Bone marrow (tissue), 2 donors: Measurements from ENCODE around the gene AFG1L.
"Not testable (repeated sequence)": the region's sequence is repeated elsewhere in the genome, so short reads cannot be mapped to it uniquely, and the experiment has no call there.

Experiments
- DNase-seq, 2 donors: peaks; one replicate each; lab custom pipeline; 2025; lab: John Stamatoyannopoulos, UW

AFG1L gene

DNA sequence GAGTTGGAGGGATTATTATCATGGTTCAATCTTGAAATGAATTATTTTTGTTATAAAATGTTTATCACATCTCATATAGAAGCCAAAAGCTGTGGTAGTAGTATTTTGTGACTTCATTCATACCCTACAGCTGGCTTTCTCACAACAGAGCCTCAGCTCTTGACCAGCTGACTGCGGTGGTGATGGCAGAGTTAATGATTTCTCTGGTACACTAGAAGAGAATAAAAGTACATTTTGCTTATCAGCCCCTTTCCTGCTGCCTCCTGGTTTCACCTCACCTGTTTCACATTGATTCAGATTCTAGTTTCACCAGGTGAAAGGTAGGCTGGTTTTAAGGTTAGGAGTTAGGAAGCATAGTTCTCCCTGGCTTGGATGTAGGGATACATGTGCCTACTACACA, 55.7 kb downstream of the AFG1L start:
- DNase-seq: no peak

DNA sequence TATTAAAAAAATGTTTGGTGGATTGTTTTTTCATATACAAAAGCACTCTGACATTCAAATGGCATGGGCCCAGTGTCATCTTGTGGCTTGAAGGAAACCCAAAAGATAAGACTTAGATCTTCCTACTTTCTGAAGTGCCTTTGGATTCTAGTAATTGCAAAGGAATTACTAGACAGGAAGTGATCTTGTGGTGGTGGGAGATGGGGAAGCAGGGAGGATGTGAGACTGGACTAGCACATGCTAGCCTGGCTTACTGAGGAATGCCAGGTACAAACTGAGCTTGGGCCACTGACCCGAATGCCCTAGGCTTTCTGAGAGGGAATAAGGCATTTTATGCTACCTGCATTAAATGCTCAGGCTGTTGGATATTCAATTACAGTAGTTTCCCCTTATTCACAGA, 59.0 kb downstream of the AFG1L start:
- no peak for DNase-seq

DNA sequence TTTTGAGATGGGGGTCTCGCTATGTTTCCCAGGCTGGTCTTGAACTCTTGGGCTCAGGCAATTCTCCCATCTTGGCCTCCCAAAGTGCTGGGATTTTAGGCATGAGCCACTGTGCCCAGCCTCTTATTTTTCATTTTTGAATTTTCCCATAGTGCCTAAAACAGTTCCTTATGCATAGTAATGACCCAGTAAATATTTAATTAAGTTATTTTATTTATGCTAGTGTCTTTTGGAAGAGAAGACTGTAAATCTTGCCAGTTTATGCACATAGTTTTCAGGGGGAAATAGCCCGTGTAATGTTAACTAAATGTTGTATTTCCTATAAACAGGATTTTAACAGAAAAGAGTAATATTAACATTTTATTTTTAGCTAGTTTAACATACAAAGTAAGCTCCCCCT, 60.3 kb downstream of the AFG1L start:
- no peak for DNase-seq

DNA sequence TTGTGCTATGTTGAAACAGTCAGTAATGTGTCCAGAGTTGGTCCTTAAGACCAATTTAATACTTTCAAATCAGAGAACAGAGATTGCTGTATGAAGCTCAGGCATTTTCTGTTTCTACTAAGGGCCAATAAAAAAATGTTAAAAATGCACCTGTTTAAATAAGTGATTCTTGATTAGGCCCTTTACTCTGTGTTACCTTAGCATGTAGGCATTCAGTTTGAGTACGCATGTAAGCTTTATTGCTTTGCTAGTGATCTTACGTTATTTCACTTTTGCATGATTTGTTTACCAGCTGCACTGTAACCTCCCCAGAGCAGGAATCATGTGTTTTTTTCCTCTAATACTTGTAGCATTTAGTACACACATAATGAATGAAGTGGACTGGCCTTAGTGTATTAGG, 61.0 kb downstream of the AFG1L start:
- DNase-seq: no peak

DNA sequence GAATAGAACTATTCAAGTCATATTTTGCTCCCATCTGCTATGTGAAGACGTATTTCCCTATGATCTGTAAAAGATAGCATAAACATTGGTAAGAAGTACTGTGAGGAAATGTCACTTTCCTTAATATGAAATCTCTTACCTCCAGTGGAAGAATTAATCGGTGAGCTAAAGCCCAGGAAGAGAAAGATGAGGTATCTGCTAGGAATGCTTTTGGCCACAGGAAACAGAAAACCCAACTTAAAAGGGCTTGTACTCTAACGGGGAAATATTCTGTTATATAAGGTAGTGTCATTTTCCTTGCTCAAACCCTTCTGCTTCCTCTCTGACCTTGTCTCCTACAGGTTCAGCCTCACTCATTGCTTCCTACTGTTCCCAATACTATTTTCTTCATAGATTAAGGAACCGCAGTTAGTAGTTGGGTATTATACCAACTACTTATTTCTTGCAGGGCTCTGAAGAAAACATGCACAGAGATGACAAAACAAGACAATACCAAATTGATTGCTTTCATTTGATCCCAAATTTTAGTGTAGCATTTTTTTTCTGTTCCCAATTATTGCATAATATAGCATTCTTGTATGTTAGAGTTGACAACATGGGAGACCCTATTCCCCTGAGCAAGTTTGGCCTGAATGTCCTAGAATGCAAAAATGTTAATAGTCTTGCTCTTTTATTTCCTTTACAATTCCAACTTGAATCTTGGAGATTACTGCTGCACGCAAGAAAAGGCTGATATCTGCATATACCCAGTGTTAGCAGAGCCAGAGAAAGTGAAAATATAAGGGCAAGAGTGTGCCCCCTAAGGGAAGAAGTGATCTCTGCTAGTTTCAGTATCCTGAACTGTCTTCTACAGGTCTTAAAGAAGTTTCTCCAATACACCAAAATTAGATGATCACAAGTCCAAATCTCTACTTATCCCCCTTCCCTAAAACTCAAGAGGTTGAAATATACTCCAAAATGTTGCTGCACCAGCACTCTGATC, 65.3 kb downstream of the AFG1L start:
- DNase-seq: no peak

DNA sequence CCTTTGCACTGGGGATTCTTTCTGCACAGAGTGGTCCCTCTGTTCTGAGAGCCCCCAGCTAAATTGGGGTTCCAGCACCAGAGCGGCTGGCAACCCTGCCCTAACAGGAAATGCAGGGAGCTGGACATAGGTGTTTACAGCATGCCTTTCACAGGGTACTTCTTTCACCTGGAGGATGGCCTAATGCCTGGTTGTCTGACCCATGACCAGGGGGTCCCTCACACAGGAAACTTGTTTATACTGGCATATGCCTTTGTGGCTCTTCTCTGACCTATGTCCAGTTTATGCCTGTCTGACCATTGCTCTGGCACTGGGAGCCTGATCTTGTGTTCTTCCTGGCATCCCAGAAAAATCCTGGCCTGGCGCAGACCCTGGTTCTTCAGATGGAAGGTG, 66.1 kb downstream of the AFG1L start:
- DNase-seq: no peak

DNA sequence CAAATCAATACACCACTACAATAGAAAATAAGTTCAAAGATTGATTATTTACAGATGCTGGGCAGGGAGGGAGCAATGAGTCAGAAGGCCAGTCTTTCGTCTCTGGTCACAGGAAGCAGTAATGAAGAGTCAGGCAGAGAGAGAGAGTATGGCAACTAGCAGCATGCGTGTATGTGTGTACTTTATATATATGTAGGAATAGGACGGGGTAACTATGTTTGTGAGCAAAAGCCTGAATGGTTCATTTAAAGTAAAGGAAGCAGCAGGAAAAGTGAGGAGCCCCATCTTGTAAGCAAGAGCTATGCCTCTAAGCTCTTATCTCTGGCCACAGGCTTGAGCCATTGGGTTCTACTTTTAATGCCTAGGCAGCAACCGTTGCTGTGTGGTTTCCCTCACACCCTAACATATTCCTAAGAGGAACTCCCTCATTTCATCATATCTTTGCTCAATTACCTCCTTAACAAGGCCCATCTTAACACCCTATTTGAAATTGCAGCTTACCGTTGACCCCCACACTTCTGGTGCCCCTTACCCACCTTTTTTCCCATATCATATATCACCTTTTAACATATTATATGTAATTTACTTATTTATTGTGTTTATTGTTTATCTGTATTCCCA, 66.6 kb downstream of the AFG1L start:
- no peak for DNase-seq

DNA sequence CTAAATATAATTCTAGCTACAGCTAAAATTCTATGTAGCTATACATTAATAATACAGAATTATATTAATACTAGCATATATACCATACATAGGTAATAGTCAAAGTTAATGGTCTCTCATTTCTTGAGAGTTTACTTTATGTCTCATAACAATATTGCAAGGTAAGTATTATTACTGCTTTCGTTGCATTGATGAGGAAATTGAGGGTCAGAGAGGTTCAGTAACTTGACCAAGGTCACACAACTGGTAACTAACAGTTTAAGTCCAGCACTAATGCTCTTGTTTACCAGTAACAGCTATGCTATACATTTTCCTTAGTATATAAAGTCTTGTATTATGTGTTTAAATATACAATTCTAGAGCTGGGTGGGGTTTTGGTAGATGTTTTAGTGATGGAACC, 67.6 kb downstream of the AFG1L start:
- DNase-seq: no peak

DNA sequence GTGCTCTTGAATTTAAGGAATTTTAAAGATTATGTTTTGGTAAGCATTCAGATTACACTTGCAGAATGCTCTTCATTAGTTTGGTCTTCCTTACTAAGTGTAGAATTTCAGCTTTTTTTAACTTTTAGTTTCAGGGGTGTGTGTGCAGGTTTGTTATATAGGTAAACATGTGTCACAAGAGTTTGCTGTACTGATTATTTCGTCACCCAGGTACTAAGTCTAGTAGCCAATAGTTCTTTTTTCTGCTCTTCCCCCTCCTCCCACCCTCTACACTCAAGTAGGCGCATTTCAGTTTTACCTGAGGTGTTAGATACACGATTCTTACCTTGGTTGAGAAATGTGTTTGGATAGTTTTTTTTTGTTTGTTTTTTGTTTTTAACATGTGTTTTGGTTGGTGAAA, 68.3 kb downstream of the AFG1L start:
- no peak for DNase-seq

DNA sequence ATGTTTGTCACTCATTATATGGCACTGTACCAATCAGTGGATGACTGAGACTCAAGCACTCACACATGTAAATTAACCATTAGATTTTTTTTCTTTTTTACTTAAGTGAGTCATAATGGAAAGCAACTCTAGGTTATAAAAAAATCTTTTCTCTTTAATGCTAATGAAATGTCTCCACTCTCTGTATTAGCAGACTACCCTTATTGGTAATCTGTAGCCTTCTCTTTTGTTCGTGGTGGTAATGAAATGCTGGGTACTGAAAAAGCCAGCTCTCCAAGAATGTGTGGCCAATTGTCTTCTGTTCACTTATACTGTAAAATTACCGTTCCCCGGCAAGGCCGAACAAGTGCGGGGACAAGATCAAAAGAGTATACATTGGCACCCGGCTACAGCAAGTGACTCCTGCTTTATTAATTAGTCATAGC, 69.0 kb downstream of the AFG1L start:
- no peak for DNase-seq

DNA sequence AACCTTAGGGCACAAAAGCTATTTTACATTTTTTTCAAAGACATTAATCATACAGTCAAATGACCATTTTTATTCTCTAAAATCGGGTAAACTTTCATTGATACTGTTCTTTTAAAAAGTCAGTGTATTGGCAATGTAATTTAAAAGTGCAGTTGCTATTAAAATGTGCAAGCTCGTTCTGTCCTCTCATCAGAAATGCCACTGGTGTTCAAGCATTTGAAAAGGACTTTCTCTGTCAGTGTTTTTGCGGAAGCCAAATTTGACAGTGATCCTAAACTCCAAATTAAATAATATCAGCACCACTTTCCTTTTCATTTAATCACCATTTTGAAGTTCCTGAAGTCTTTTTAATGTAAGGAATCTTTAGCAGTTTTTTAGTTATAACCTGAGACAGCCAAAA, 69.6 kb downstream of the AFG1L start:
- no peak for DNase-seq

DNA sequence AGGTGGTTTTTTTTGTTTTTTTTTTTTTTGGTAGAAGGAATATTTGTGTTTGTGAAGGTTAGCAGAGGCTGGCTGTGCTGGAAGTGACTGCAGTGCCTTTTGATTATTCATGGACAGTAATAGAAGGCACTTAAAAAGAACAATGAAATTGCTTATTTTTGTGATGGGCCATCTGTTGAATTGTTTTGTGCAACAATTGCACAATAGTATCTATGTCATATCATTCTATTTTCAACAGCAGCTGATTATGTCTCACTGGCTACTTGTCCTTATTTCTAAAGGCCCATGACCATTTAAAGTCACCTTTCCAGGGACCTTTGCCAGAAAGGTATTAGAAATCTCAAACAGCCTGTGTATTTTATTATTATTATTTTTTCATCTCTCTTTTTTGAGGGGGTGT, 70.6 kb downstream of the AFG1L start:
- no peak for DNase-seq

DNA sequence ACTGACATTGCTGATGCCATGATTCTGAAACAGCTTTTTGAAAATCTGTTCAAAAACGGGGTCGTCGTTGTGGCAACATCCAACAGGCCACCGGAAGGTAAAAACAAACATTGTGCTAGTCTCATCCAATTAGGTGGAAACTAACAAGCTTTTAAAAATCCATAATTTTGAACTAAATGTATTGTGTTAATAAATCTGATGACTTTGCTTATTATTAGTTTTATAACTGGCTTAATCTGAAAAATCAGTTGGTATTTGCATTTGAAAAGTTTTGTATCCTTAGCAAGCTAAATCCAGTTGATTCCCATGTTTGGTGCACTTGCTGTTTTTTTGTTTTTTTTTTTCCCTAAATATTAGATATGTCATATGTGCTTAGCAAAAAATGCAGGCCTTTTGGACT, 71.4 kb downstream of the AFG1L start:
- DNase-seq: no peak

DNA sequence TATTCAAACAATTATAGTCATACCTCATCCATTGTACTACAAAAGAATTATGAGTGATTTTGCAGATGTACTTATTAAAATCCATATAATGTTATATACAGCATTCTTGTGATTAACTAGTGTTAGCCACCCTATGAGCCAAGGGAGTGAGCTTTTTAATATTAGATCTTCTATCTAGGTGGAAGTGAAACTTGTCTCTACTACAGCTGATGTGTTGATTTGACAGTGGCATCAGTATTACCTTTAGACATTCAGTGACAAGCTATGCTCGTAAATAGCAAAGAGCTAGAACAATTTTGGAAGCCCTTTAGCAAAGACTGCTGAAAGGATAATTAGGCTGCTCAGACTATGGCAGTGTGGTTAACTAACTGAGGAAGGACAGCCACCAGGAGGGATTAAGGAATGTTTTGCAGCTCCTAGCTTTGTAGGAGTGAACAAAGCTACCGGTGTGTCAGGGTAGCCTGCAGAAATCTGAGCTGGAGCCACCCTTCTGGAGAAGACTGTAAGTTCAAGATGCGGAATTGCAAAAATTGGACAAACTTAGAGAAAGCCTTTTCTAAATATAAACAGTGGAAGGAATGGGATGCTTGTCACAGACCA, 73.7 kb downstream of the AFG1L start:
- DNase-seq: no peak

DNA sequence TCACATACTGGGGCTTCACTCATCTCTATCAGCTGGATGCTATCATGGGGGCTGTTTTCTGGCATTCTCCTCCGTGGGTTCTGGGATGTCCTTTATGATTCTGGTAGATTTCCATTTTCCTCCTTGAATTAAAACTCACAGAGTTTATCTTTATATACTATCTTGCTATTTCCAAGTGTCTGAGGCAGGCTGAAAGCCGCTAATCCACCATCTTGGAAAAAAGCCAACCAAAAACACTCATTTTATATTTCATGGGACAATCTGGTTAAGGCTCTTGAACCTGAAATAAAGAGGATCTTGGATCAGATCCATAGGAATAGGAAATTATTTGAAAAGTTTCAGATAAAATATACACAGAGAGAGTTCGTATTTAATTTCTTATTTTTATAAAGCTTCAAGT, 86.0 kb downstream of the AFG1L start:
- no peak for DNase-seq

DNA sequence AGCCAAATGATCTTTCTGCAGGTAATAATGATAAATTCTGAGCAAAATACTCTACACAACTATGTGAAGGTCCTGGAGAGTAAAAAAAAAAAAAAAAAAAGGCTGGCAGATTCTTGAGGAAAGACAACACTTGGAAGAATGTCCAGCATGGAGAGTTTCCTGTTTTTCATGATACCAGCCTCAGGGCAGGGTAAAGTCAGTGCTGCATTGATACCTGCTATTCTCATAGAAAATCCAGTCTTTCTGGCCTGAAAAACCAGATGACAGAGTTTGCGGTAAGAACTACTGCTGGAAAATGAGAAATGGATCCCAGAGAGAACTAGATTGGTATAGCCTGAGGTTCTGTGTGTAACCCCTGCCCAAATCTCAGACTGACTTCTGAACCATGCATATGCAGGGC, 89.1 kb downstream of the AFG1L start:
- DNase-seq: no peak

DNA sequence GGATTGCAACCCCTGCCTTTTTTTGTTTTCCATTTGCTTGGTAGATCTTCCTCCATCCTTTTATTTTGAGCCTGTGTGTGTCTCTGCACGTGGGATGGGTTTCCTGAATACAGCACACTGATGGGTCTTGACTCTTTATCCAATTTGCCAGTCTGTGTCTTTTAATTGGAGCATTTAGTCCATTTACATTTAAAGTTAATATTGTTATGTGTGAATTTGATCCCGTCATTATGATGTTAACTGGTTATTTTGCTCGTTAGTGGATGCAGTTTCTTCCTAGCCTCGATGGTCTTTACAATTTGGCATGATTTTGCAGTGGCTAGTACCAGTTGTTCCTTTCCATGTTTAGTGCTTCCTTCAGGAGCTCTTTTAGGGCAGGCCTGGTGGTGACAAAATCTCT, 94.3 kb downstream of the AFG1L start:
- DNase-seq: not testable (repeated sequence)

DNA sequence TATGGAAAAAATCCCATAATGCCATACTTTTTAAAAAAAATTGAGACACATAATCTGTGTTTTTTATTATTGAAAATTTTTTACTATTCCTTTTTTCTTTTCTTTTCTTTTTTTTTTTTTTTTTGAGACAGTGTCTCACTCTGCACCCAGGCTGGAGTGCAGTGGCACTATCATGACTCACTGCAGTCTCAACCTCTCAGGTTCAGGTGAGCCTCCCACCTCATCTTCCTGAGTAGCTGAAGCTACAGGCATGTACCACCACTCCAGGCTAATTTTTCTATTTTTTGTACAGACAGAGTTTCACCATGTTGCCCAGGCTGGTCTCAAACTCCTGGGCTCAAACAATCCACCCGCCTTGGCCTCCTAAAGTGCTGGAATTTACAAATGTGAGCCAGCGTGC, 100.4 kb downstream of the AFG1L start:
- DNase-seq: no peak

DNA sequence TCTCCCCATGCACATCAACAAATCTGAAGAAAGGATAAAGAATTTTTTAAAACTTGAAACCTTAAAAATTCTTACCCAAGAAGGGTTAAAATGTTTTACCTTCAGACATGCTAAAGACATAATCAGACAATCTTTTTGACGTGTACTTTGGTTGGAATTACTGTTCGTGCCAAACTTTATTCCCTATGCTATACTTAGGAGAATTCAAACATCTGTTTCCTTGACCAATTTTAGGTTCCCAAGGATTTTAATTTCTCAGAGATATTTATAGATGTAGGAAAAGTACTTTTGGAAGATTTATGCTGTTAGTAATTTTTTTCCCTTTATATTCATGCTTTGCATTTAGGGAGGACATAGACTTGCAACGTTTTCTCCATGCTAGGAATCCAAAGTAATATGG, 108.4 kb downstream of the AFG1L start:
- no peak for DNase-seq

DNA sequence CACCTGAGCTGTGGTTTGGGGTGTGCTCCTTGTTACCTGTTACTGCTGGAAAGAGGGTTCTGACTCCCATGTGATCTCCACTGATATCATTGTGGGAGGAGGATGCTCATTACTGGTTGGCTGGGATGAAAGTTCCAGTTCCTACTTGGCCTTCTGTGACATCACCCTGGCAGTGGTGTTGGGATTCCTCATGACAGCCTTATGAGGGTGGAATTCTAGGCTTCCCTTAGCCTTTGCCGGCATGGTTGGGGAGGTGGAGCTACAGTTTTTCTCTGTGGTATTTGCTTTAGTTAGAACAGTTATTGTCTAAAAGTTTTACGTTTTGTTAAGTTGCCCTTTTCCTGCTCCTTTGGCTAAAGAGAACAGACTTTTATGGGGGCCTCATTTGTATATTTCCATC, 112.1 kb downstream of the AFG1L start:
- DNase-seq: no peak

DNA sequence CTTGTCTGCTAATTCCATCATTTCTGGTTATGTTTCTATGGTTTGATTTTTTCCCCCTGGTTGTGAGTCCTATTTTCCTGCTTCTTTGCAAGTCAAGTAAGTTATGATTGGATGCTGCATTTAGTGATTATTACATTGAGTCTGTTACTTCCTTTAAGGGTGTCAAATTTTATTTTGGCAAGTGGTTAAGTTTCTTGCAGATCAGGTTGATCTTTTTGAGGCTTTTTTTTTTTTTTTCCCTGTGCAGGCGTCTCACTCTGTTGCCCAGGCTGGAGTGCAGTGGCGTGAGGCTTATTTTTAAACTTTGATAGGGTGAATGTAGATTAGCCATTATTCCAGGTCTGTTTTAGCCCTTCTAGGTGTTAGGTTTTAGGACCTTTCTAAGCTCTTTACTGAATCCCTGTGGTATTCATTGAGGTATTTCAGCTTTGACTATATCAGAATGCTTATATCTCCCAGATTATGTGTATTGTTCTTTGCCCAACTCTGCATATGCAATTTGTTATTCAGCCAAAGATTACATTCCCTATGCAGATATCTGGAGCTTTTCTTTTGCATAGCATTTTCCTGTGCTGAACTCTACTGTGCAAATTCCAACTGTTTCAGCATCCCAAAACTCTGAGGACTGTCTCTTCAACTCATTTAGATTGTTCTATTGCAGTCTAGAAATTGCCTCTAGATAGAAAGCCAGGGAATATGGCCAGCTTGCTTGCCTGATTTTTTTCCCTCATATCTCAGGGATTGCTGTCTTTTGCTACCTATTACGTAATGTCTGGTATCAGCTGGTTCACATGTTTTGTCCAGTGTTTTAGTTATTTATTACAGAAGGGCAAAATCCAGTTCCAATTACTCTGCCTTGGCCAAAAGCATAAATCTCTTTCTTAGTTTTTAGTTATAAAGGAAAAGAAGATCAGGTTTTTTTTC, 113.3 kb downstream of the AFG1L start:
- no peak for DNase-seq

DNA sequence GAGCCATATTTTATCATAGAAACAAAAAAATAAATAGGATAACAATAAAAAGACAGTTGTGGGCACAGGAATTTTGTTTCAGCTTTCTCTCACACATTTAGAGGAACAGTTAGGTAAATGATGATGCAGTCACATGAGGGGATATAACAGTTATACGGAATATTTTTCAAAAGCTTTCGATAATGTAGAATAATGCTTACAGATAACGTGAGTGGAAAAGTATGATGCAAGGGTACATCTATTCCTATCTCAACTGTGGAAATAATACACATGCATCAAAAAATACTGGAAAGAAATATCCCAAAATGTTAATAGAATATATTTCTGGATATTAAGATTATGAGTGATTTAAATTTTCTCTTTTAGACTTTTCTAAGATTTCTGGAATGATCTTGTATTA, 114.0 kb downstream of the AFG1L start:
- DNase-seq: no peak
